Measurements from ENCODE around the gene DTX3L.
"Not testable (repeated sequence)": the region's sequence is repeated elsewhere in the genome, so short reads cannot be mapped to it uniquely, and the experiment has no call there.

Gene DTX3L

DNA sequence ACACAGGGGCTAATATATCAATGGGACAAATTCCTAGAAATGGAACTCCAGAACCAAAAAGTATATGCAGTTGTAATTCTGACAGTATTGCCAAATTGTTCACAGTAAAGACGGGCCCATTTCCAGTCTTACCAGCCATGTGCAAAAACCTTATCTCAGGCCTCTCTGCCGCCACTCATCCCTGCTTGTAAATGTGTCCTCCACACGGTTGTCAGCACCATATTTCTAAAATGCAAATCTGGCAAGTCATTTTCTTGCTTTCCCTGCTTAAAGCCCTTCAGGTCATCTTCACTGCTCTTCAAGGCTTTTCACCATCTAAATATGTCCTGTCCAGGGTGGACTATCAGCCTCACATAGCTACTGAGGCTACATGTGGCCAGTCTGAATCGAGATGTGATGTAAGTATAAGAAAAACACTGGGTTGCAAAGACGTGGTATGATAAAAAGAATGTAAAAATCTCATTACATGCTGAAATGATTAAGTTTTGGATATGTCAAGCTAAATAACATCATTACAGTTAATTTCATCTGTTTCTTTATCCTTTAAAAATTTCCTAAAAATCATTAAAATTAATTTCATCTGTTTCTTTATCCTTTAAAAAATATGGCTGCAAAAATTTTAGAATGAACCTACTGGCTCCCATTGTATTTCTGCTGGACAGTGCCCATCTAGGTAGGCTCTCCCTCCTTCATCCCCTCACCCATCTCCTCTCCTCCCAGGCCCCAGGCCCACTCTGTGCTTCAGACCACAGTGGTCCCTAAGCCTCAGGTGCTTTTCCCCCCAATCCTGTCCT lies 1.0 kb upstream of the DTX3L start:
- no peak for DNase-seq

DNA sequence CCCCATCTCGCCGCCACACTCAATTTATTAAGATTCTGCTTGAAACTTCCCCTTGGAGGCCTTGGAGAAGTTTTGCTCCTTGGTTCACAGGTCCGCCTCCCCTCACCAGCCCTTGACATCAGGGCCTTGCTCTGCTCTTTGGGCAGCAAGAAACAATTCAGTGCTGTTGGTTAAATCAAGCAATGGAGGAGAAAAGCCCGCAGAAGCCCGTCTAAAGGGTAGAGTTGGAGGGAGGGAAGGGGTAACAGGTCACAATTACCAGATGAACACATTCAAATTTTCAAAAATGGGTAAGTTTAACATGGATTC lies 467 bp upstream of the DTX3L start:
- DNase-seq: no peak

DNA sequence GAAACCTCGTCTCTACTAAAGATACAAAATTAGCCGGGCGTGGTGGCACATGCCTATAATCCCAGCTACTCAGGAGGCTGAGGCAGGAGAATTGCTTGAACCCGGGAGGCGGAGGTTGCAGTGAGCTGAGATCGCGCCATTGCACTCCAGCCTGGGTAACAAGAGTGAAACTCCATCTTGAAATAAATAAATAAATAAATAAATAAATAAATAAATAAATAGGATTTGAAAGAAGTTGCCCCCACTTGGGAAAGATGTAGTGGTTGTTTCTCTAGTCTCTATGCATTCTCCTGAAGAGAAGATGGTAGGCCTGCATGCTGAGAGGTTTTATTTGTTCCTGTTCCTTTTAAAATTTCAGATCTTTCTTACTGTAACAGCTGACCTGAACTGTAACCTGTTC lies 4.0 kb downstream of the DTX3L start:
- not testable (repeated sequence) for DNase-seq

DNA sequence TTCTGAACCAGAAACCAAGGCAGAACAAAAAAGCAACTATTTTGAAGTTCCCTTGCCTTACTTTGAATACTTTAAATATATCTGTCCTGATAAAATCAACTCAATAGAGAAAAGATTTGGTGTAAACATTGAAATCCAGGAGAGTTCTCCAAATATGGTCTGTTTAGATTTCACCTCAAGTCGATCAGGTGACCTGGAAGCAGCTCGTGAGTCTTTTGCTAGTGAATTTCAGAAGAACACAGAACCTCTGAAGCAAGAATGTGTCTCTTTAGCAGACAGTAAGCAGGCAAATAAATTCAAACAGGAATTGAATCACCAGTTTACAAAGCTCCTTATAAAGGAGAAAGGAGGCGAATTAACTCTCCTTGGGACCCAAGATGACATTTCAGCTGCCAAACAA lies 4.6 kb downstream of the DTX3L start:
- no peak for DNase-seq

DNA sequence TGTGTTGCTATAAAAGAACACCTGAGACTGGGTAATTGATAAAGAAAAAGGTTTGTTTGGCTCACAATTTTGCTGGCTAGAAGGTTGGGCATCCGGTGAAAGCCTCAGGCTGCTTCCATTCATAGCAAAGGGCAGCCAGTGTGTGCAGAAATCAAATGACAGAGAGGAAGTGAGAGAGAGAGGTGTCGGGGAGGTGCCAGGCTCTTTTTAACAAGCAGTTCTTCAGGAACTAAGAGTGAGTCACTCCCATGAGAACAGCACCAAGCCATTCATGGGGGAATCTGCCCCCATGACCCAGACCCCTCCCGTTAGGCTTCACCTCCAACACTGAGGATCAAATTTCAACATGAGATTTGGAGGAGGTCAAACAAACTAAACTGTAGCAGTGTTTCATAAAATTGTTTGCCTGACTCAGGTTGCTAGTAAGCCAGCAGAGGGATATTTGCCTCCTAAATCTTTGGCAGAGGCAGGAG lies 8.8 kb downstream of the DTX3L start:
- no peak for DNase-seq

DNA sequence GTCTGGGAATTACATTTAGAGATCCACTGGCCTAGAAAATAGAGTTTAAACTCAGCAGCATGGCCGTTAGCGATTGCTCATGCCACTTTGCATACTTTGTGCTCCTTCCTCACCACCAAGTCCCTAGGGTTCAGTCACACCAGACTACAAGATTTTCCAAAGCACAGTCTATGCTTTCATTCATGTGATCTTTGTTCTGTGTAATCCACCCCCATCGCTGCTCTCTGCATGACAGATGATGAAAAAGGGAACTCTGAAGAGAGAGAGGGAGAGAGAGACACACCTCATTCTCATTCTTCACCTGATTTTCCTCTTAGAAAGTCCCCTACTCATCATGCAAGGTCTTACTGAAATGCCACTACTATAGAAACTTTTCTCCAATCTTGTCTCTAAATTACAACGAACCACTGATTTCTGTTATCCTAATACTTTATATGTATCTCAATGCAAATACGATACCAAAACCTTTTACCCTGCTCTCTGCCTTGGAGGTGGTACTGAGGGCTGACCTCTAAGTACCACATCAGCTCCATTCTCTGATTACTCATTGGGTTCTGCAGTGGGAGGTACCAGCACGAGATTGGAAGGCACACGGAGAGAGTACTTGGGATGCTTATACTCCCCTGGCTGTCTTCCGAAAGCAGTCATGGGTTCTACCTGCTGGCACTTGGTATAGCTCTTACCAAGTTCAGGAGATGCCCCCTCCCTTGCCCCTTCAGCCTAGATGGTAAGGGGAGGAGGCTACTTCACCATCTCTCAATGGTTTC lies 12.2 kb downstream of the DTX3L start:
- DNase-seq: no peak

DNA sequence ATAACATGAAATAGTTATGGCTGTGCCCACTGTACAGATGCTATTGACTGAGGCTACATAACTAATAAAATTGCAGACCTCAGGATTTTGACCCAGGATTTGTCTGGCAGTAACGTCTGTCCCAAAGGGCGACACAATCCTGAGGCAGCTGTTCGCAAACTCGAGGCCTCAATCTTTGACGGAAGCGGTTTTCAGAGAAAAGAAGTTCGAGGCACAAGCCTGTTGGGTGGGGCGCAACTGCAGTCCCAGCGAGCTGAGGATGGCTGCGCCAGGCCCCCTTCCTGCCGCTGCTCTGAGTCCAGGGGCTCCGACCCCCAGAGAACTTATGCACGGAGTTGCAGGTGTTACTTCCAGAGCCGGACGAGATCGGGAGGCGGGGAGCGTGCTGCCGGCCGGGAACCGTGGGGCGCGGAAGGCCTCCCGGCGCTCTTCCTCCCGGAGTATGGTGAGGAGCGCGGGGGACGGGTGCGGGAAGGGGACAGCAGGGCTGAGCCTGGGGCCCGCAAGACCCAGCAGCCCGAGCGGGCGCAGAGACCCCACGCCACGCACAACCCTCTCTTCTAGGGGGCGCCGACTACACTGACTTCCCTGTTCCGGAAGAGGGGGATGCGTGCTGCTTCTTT lies 13.4 kb downstream of the DTX3L start, which contains the start of gene PARP15:
PARP15 (plus strand) TSS at position 242 of the 623 bp plus-strand sequence; CDS start at position 260, 18 bp downstream.
- no peak for DNase-seq

DNA sequence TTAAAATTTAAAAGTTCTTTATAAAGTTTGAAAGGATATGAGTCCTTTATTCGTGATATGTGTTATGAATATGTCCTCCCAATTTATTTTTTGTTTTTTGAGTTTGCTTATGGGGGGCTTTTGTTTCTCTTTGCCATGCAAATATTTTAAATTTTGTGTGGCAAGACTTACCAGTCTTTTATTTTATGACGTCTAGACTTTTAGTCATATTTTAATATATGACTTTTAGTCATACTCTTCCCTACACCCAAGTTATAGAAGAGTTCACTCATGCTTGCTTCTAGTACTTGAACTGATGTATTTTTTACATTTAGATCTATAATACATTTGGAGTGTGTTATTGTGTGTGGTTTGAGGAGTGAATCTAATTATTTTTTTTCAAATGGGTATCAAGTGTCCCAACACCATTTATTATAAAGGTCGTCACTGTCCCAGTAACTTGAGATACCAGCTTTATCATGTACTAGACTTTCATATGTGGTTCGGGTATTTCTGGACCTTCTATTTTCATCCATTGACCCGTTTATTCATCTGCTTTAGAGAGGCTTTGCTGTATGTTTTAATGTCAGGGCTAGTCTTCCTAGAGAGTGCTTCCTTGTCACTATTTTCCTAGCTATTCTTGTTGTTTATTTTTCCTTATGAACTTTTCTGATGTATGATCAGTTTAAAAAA lies 14.1 kb downstream of the DTX3L start:
- DNase-seq: no peak

DNA sequence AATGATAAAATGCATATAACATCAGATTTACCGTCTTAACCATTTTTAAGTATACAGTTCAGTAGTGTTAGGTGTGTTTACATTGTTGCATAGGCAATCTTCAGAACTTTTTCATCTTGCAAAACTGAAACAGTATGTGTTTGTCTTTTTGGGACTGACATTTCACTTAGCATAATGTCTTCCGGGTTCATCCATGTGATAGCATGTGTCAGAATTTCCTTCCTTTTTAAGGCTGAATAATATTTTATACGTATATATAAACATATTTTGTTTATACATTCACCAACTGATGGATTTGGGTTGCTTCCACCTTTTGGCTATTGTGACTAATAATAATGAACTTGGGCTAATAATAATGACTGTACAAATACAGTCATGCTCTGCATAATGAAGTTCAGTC lies 16.3 kb downstream of the DTX3L start:
- no peak for DNase-seq

DNA sequence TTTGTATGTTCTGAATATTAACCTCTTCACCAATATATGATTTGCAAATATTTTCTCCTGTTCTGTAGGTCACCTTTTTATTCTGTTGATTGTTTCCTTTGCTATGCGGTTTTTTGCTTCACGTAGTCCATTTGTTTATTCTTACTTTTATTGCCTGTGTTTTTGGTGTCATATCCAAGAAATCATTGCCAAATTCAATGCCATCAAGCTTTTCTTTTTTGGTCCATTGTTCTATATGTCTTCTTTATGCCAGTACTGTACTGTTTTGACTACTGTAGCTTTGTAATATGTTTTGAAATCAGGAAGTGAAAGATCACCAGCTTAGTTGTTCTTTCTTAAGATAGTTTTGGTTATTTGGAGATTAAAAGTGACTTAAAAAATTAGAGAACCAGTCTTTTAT lies 17.5 kb downstream of the DTX3L start:
- no peak for DNase-seq

DNA sequence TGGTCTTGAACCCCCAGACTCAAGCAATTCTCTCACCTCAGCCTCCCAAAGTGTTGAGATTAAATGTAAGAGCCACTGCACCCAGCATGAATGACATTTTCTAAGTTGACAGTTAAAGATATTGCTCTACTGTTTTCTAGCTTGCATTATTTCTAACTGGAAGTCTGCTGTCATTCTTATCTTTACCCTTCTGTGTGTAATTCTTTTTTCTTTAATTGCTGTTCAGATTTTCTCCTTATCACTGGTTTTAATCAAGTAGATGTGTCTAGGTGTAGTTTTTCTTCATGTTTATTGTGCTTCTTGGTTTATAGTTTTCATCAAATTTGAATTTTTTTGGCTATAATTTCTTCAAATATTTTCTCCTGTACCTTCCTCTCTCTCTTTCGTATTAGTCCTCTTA lies 18.3 kb downstream of the DTX3L start:
- no peak for DNase-seq

DNA sequence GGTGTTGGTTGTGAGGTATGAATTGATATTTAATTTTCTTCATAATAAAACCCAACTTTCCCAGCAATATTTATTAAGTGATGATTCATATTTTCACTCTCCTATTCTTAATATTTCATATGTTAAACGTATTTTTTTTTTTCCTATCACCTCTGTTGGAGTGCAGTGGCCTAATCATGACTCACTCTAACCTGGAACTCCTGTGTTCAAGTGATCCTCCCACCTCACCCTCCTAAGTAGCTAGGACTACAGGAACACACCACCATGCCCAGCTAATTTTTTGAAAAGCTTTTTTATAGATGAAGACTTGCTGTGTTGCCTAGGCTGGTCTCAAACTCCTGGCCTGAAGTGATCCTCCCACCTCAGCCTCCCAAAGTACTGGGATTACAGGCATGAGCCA lies 22.0 kb downstream of the DTX3L start:
- DNase-seq: no peak

DNA sequence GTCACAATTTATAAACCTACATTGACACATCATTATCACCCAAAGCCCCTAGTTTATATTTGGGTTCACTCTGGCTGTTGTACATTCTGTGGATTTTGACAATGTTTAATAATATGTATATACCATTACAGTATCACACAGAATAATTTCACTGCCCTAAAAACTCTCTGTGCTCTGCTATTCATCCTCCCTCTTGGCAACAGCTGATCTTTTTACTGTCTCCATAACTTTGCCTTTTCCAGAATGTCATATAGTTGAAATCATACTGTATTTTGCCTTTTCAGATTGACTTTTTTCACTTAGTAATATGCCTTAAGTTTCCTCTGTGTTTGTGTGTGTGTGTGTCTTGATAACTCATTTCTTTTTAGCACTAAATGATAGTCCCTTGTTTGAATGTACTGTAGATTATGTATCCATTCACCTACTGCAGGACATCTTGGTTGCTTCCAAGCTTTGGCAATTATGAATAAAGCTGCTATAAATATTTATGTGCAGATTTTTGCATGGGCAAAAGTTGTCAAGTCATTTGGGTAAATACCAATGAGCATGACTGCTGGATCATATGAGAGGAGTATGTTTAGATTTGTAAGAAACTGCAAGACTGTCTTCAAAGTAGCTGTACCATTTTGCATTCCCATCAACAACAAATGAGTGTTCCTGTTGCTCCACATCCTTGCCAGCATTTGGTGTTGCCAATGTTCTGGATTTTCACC lies 22.8 kb downstream of the DTX3L start:
- DNase-seq: no peak

DNA sequence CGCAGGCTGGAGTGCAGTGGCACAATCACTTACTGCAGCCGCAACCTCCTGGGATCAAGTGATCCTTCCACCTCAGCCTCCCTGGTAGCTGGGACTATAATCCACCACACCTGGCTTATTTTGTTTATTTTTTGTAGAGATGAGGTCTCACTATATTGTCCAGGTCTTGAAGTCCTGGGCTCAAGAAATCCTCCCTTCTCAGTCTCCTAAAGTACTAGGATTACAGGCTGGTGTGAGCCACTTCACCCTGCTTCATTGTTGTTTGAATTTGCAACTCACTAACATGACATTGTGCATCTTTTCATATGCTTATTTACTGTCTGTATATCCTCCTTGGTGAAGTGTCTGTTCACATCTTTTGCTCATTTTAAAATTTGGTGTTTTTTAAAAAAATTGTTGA lies 23.4 kb downstream of the DTX3L start:
- DNase-seq: no peak

DNA sequence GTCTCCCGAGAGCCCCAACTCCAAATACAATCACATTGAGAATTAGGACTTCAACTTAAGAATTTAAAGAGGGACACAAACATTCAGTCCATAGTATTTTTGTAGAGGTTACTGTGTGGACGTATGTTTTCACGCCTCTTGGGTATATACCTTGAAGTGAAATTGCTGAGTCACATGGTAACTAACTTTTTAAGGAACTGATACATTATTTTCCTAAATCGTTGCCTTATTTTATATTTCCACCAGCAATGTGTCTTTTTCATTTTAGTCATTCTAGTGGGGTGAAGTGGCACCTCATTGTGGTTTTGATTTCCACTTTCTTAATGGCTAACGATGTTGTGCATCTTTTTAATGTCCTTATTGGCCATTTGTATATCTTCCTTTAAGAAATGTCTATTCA lies 25.2 kb downstream of the DTX3L start:
- DNase-seq: no peak

DNA sequence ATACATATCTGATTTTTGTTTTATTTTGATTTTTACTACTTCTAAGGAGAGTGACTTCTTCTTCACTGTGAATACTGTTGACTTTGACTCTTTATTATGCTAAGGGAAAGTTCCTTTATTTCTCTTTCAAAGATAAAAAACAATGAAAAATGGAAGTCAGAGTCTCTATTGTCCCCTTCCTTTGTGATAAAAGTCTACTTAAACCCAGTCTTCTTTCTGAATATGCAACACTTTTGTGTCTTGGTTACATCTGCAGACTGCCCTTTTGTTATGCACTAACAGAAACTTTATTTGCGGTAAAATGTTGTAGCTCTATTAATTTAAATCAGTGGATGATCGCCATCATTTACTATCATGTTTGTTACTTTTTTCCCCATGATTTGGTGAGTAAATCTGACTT lies 26.5 kb downstream of the DTX3L start:
- DNase-seq: no peak

DNA sequence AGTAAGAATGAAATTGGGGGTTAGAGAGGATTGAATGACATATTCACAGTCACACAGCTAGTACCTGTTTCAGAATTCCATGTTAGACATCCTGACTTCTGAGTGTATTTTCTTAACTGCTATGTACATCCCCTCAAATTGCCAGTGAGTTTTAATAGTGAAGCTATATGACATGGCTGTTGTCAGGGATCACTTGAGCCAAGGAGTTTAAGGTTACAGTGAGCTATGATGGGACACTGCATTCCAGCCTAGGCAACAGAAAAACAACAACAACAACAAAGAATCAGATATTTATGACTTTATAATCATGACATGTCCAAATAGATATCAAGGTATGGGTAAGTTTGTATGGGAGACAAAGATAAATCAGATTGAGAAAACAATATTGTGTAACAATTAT lies 29.9 kb downstream of the DTX3L start:
- DNase-seq: no peak

DNA sequence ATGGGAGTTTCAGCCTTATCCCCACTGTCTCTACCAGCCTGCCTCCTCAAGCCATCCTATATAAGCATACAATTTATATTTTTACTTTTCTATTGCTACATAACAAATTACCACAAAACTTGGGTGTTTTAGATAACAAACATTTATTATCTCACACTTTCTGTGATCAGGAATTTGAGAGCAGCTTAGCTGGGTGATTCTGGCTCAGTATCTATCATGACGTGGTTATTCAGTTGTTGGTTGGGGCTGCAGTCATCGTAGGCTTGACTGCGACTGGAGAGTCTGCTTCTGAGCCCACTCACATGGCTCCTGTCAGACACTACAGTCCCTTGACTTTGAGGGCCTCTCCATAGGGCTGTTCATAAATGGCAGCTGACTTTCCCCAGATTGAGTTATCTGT lies 34.0 kb downstream of the DTX3L start:
- DNase-seq: no peak

DNA sequence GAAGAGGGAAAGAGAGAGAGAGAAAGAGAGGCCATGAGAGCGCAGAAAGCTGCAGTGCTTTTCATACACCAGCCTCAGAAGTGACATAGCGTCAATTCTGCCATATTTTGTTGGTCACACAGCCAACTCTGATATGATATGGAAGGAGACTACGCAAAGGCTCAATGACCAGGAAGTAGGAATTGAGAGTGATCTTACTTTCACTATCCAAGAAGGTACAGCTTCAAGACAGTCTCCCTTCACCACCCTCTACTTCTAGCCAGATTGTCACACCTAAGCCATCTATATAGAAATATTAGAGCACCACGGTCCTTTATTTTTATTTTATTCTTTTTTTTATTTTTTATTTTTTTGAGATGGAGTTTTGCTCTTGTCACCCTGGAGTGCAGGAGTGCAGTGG lies 34.4 kb downstream of the DTX3L start:
- DNase-seq: no peak

DNA sequence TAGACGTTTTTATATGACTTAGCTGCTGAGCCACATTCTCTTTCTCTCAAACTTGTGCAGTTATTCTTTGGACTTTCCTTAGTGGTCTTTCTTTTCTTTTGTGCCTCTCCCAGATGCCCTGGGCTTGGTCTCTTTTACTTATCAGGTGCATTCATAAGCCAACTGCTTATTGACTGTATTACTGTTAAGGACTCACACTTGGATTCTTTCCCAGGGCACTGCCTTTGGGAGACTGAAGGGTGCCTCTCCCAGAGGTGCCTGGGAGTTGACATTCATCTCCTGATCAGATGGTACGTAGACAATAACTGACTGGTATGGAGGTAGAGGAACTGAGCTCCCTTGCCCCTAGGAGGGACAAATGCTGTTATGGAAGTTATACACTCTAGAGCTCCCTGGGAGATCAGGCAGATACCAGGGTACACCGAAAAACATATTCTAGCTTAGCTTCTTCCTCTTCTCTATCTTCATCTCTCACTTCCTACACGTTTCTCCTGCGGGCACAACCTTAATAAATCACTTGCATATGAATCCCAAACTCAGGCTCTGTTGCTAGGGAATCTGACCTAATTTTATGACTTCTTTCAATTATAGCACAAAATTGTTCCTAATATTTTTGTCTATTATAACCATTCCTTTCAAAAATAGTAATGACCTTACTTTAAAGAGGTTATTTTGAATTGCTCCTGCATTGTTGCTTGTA lies 38.0 kb downstream of the DTX3L start:
- DNase-seq: no peak

DNA sequence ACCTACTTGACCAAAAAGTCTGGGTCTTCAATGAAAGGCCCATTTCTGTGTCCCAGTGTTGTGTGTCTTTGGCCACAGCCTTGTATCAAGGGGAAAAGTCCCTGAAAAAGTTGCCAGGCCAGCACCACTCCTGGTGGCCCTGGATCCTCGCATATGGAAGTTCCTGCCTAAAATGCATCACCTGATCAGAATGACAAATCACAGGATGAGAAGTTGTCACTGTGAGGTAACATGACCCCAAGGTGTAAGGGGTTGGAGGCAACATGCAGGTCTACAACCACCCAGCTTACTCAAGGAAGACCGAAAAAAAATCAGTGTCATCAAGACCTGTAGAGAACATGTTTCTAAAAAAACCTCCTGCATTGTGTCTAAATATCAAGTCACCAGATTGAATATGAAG lies 38.9 kb downstream of the DTX3L start:
- DNase-seq: no peak

DNA sequence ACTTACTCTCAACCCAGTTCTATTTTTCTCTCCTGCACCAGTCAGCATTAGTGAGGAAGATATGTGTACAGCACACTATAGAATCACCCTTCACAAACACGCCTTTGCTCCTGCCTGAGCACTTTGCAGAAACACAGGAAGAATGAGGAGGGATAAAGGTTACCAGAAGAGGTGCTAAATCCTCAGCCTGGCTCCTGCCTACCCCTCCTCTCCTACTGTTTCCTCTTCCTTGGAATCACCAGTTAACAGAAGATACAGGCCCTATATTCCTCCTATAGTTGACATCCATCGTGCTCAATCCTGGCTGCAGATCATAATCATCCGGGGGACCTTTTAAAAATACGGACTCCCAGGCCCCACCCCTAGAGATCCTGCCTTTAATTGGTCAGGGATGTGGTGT lies 42.2 kb downstream of the DTX3L start:
- no peak for DNase-seq
